Endometrial microvascular endothelial cells (primary cell): ENCODE results near the gene NLRP7. TPM values are rescaled to one million over a fixed set of nuclear protein-coding genes. Genes with fewer than 3 reads are reported as not detected.

ENCODE experiments used
- in situ Hi-C: cut with HindIII; loops from 2 replicates; pipeline ENCODE4 v1.10.0; 2017; ENCODE audit warnings: low sequenced_read_pairs, low pct_unique_long_range_greater_than_20kb; ENCODE audit errors: inconsistent ontology term
- total RNA-seq: library from RNA; depleted of rRNA; stranded (reverse); fragments of >200 nt; gene quantifications from one replicate; pipeline ENCODE4 v1.2.3, GENCODE V29; 2015; ENCODE audit errors: inconsistent ontology term

NLRP7 gene
- total RNA-seq, 1 donor from 2014 or later = not detected

- in situ Hi-C loops = no loop called here
Observed at GRCh38 chr19:54883228-54883627, 64.1 kb downstream of the NLRP7 start.

DNA sequence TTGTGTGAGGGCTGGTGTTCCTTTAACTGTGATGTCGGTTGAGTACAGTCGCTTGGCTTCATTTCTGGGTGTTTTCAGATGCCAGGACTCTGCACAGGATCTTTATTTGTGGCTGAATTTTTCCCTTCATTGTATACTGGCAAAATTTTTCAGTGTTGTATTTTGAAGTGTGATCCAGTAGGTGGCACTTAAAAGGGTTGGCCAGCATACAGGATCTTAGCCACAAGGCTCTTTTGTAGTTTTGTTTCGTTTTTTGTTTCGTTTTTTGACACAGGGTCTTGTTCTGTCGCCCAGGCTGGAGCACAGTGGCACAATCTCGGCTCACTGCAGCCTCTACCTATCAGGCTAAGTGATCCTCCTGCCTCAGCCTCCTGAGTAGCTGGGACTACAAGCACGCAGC, 64.6 kb downstream of the NLRP7 start:
- in situ Hi-C loops = no loop called here

DNA sequence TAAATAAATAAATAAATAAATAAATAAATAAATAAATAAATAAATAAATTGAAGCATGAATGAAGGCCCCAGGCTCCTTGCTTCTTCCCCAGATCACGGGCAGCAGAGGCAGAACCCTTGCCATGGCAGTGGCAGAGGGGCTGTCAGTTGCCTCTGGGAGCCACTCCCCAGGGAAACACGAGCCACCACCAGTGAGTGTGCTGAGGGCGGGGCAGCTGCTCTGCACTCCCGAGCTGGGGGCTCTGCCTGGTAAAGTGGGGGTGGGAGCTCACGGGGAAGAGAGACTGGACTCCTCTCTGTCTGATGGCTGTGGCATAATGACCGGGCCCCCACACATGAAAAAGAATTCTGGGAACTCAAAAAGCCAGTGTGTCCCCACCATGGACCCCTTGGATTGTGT, 65.4 kb downstream of the NLRP7 start:
- in situ Hi-C loops = no loop called here

- in situ Hi-C loops = no loop called here
Observed at GRCh38 chr19:54877471-54877870, 69.9 kb downstream of the NLRP7 start.

DNA sequence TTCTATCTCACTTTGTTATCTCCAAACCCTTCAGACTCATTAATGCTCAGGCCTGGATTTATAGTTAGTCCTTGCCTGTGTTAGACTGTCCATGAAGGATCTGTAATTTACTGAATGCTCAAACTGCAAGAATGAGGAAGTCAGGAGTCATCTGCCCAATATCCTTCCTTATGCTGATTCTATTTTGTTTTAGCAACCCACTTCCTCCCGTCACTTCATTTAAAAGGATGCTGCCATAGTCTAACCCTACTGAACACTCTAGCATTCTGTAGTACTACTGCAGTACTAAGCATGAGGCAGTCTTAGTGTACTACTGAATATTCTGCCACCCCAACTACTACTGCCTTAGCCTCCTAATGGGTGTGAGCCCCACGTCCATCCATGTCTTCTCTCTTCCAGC, 71.8 kb downstream of the NLRP7 start:
- in situ Hi-C loops = no loop called here

- in situ Hi-C loops = no loop called here
Observed at GRCh38 chr19:54873990-54874389, 73.3 kb downstream of the NLRP7 start, which contains the start of gene FCAR. FCAR (plus strand) TSS chr19:54874235; CDS start chr19:54874290, 55 bp downstream.

Other genes starting within 250 kb of the NLRP7 start
- not detected for gene KIR3DL3, start 223.1 kb downstream of the NLRP7 start, total RNA-seq
- gene KIR2DL3, start 209.0 kb downstream of the NLRP7 start, total RNA-seq = not detected
- gene KIR2DL1, start 177.7 kb downstream of the NLRP7 start, total RNA-seq = not detected
- not detected for gene KIR2DL4, start 143.9 kb downstream of the NLRP7 start, total RNA-seq
- not detected for gene KIR3DL1, start 131.1 kb downstream of the NLRP7 start, total RNA-seq
- gene KIR2DS4, start 114.9 kb downstream of the NLRP7 start, total RNA-seq = not detected
- gene KIR3DL2, start 97.1 kb downstream of the NLRP7 start, total RNA-seq = not detected
- not detected for gene FCAR, start 73.3 kb downstream of the NLRP7 start, total RNA-seq
- not detected for gene NCR1, start 41.4 kb downstream of the NLRP7 start, total RNA-seq
- gene NLRP2, start 18.8 kb upstream of the NLRP7 start, total RNA-seq = 3.0 TPM
- not detected for gene GP6, start 90.7 kb upstream of the NLRP7 start, total RNA-seq
- gene RDH13, start 115.6 kb upstream of the NLRP7 start, total RNA-seq = 9.8 TPM
- gene EPS8L1, start 128.3 kb upstream of the NLRP7 start, total RNA-seq = 4.7 TPM
- gene PPP1R12C, start 170.1 kb upstream of the NLRP7 start, total RNA-seq = 81.4 TPM
- gene TNNT1, start 201.7 kb upstream of the NLRP7 start, total RNA-seq = not detected
- gene TNNI3, start 210.2 kb upstream of the NLRP7 start, total RNA-seq = not detected
- gene DNAAF3, start 219.1 kb upstream of the NLRP7 start, total RNA-seq = not detected
- gene SYT5, start 232.8 kb upstream of the NLRP7 start, total RNA-seq = not detected